NCI-H345 (cell line): ENCODE results near the gene USP35.
"Not testable (repeated sequence)": the region's sequence is repeated elsewhere in the genome, so short reads cannot be mapped to it uniquely, and the experiment has no call there.

Experiments
- DNase-seq: peaks from one replicate; lab custom pipeline; 2025; lab: John Stamatoyannopoulos, UW

USP35 gene

DNA sequence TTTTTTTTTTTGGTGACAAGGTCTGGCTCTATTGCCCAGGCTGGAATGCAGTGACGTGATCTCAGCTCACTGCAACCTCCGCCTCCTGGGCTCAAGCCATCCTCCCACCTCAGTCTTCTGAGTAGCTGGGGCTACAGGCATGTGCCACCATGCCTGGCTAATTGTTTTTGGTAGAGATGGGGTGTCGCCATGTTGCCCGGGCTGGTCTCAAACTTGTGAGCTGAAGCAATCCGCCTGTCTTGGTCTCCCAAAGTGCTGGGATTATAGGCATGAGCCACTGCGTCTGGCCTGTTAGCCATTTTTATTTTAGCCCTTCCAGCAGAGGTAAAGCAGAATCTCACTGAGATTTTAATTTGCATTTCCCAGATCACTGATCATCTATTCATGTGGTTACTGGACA, 44.3 kb downstream of the USP35 start:
- DNase-seq: not testable (repeated sequence)

- no peak for DNase-seq
Measured at GRCh38 chr11:78234006-78234405, 45.3 kb downstream of the USP35 start.

- no peak for DNase-seq
Measured at GRCh38 chr11:78237293-78238046, 48.8 kb downstream of the USP35 start.

- DNase-seq: no peak
Measured at GRCh38 chr11:78239781-78240180, 51.1 kb downstream of the USP35 start.

- no peak for DNase-seq
Measured at GRCh38 chr11:78241475-78241874, 52.8 kb downstream of the USP35 start.

DNA sequence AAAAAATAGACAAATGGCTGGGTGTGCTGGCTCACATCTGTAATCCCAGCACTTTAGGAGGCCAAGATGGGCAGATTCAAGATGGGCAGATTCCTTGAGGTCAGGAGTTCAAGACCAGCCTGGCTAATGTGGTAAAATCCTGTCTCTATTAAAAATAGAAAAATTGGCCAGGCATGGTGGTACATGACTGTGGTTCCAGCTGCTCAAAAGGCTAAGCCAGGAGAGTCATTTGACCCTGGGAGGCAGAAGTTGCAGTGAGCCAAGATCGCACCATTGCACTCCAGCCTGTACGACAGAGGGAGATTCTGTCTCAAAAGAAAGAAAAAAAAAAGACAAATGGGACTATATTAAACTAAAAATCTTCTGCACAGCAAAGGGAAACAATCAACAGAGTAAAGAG, 55.4 kb downstream of the USP35 start:
- no peak for DNase-seq

DNA sequence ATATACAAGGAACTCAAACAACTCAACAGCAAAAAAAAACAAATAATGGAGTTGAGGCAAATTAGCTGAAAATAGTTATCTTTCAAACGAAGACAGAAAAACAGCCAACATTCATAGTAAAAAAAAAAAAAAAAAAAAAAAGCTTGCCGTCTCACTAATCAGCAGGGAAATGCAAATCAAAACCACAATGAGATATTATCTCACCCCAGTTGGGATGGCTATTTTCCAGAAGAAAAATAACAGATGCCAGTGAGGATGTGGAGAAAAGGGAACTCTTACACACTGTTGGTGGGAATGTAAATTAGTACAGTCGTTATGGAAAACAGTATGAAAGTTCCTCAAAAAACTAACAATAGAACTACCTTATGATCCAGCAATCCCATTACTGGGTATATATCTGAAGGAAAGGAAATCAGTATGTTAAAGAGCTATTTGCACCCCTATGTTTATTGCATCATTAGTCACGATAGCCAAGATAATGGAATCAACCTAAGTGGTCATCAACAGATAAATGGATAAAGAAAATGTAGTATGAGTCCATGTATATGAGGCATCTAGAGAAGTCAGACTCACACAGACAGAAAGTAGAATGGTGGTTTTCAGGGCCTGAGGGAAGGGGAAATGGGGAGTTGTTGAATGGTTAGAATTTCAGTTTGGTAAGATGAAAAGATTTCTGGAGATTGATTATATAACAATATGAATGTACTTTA, 56.0 kb downstream of the USP35 start:
- no peak for DNase-seq

DNA sequence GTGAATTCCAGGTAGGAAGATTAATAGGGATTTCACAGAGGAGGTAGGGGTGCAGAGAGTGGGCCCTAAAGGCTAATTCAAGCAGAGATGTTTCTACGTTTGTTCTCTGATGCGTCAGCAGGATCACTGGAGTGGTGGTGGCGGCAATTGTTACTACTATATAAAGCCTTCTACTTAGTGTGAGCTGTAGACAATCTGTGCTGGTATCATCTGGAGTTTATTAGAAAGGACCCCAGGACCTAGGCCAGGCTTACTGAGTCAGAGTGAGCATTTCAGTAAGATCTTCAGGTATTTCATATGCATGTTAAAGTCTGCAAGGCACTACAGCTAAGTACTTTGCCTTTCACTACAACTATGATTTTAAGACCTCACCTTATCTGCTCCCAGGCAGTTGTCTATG, 59.5 kb downstream of the USP35 start:
- no peak for DNase-seq

- no peak for DNase-seq
Measured at GRCh38 chr11:78248903-78249302, 60.2 kb downstream of the USP35 start.

DNA sequence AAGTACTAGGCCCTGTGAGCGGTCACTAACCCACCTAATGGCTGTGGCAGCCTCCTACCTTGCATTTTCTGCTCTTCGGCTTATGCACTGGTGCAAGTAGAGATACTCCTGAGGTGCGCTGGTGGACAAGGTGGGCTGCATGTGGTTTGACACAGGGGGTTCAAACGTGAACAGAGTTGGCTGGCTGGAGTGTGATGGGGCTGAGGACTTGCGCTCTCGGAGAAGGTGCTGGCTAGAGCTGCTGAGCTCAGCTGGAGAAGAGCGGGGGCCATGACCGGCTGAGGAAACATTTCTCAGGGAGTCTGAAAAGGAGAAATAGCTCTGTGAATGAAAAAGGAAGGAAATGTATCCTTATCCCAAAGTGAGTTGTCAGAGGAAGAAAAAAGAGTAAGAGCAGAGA, 61.4 kb downstream of the USP35 start:
- no peak for DNase-seq

GRCh38 chr11:78251083-78251775, 62.5 kb downstream of the USP35 start:
- DNase-seq: no peak

- no peak for DNase-seq
Measured at GRCh38 chr11:78253797-78254196, 65.1 kb downstream of the USP35 start.

- no peak for DNase-seq
Measured at GRCh38 chr11:78254268-78254667, 65.5 kb downstream of the USP35 start.

DNA sequence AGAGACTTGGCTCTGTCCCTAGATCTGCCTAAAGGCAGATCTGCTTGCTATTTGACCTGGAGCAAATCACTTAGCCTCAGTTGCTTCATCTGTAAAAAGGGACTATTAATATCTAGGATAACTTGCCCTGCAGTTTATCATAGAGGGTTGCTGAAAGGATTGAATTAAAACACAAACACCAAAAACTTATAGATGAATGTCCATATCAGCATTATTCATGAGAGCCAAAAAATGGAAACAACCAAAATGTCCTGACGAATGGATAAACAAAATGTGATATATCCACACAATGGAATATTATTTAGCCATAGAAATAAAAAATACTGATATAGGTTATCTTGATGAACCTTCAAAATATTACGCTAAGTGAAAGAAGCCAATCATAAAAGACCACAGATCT, 67.2 kb downstream of the USP35 start:
- no peak for DNase-seq

GRCh38 chr11:78256962-78257361, 68.2 kb downstream of the USP35 start:
- no peak for DNase-seq

DNA sequence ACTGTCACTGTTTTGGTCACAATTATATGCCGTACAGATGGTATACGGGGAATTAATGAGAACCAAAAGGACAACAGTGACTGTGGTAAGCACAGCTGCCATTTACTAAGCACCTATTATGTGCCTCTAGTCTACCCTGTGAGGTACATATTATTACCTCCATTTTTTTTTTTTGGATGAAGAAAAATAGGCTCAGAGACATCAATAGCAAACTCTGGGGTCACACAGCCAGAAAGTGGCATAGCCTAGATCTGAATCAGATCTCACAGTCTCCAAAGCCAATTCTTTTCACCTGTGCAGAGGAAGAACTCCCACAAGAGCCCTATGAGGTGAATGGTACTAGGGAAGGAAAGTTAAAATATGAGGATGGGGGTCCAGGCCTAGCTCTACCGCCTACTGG, 68.9 kb downstream of the USP35 start:
- no peak for DNase-seq

DNA sequence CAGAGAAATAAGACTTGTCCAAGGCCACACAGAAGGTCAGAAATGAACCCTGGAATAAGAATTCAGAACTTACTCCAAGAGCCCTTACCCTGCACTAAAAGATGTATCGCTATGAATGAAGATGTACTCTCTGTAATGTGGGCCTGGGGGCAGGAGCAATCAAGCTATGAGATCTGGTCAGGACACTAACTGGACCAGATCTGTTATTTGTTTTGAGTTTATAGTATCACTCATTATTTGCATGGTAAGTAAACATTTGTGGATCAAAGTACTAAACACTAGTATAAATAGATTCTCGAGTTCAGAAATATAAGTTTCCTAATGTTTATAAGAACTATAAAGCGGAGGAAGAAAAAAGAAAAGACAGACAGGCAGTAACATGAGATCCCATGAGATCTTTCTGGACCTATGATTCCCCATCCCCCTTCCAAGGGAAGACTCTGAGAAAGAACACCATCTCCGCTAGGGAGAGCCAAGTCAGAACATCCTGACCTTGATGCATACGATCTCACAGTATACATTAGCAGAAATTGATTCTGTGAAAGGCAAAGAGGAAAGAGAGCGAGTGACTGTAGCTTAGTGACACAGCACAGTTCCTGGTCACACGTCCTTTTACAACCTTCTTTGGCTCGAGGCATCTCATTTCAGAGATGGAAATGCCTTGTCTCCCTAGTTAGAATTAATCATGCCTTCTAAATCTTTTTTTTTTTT, 71.2 kb downstream of the USP35 start:
- no peak for DNase-seq

DNA sequence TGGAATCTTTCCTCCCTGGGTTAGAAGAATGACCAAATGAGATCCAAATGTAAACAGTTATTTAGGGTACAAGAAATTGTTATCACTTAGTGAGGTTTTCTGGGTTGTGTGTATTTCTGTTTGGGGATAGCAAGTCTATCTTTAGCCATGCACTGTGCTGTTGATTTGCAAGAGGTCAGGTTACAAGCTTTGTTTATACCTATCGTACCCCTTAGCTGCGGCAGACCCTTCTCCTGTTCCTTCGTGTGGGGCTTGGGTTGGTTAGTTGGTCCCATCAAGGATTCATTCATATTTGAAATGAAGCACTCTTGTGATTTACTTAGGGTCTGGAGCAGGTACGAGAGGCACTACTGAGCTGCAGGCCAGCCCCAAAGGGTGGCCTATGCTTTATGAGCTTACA, 72.6 kb downstream of the USP35 start:
- no peak for DNase-seq

- DNase-seq: no peak
Measured at GRCh38 chr11:78261828-78262227, 73.1 kb downstream of the USP35 start.

DNA sequence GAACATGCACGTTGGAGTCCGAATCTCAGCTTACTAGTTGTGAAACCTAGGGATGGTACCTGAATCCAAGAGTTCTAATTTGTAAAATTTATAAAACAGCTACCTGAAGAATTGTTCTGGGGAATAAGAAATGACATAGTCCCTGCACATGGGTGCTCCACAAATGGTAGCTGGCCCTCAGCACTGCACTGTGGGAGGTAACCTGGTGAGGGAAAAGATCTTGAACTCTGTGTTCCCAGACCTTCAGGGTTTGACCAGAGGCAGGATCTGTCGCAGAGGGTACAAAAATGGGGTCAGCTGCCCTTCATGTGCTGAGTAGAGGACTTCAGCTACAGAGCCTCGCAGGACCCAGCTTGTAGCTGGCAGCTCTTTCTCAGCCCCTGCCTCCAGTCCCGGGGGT, 73.5 kb downstream of the USP35 start:
- no peak for DNase-seq

DNA sequence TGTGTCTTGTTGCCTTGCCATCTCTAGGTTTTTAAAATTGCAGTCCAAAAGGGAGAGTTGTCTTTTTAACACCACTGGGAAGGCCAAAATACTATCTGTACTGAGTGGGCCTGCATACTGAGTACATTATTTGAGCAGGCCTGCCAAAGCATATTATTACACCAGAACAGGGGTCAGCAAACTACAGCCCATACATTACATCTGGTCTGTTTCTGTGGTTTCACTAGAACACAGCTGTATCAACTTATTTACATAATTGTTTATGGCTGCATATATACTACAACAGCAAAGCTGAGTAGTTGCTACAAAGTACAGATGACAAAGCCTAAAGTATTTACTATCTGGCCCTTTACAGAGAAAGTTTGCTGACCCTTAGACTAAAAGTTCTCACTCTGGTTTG, 74.0 kb downstream of the USP35 start:
- DNase-seq: no peak
